Endothelial cell of umbilical vein (primary cell): ENCODE measurements around the gene SYTL5. TPM values are rescaled to one million over a fixed set of nuclear protein-coding genes. Genes with fewer than 3 reads are reported as not detected.

ENCODE experiments used
- BruUV-seq: library from RNA; stranded (reverse); fragments of 400-500 nt; replicated peaks from 2 replicates; lab custom pipeline; 2021; lab: Mats Ljungman, UMichigan
- CTCF ChIA-PET: fragments of 300-600, 350-600 bp; sonication (Branson Sonifier 250); formaldehyde crosslinking; loops from one replicate; lab custom pipeline; 2021; ENCODE audit warnings: antibody characterized with exemption, inconsistent platforms; lab: Charles Lee
- POLR2A ChIA-PET: fragments of 300-600, 350-600 bp; sonication (Branson Sonifier 250); formaldehyde crosslinking; loops from one replicate; lab custom pipeline; 2021; ENCODE audit warnings: antibody characterized with exemption, inconsistent platforms; lab: Charles Lee
- DNase-seq: peaks from one replicate; pipeline ENCODE4 v3.0.0-alpha.2; 2011; ENCODE audit warnings: low read depth, low spot score
- FAIRE-seq: peaks from 2 replicates; lab custom pipeline; 2011; peaks lifted over from hg19 to GRCh38; lab: Jason Lieb, UNC
- H2AFZ ChIP-seq: 2 replicates; pipeline ENCODE4 v1.6.0; 2012; ENCODE audit warnings: low read depth, low read length, control low read depth, inconsistent platforms
- H3K27ac ChIP-seq: 2 replicates; pipeline ENCODE4 v1.5.1; 2011; ENCODE audit warnings: low read depth, mild to moderate bottlenecking, control low read depth, low read length, moderate library complexity; ENCODE audit not compliant: insufficient read depth
- H3K27me3 ChIP-seq, 2 experiments: 2 replicates each; pipeline versions ENCODE4 v1.6.0 to v1.6.1; 2011; ENCODE audit warnings: low read length in 2 of 2, mixed read lengths in 1 of 2; ENCODE audit not compliant: control insufficient read depth in 2 of 2, insufficient read depth in 2 of 2
- H3K36me3 ChIP-seq, 2 experiments: 2 replicates in 1 of 2; 3 replicates in 1 of 2; pipeline ENCODE4 v1.5.1; 2011; ENCODE audit warnings: low read length in 2 of 2, mild to moderate bottlenecking in 1 of 2, moderate library complexity in 1 of 2; ENCODE audit not compliant: control insufficient read depth in 2 of 2, insufficient read depth in 2 of 2; ENCODE audit errors: extremely low read depth in 1 of 2
- H3K4me1 ChIP-seq: 3 replicates; pipeline ENCODE4 v1.5.1; 2011; ENCODE audit warnings: mild to moderate bottlenecking, low read length; ENCODE audit not compliant: control insufficient read depth, insufficient read depth; ENCODE audit errors: extremely low read depth
- H3K4me2 ChIP-seq: 2 replicates; pipeline ENCODE4 v1.6.1; 2011; ENCODE audit warnings: low read length, control low read depth, mixed read lengths; ENCODE audit not compliant: insufficient read depth
- H3K4me3 ChIP-seq, 3 experiments: fragments of 200-600 bp in 1 of 3; sonication (generic), shearing (Covaris generic) in 1 of 3; replicated peaks in 1 of 3; 2 replicates each; pipeline ENCODE4 v1.5.1; 2011 to 2016; ENCODE audit warnings: control low read depth in 3 of 3, low read length in 3 of 3, mild to moderate bottlenecking in 2 of 3, inconsistent platforms in 1 of 3, low read depth in 1 of 3, moderate library complexity in 1 of 3; ENCODE audit not compliant: insufficient read depth in 1 of 3
- H3K79me2 ChIP-seq: 2 replicates; pipeline ENCODE4 v1.6.0; 2012; ENCODE audit warnings: low read length, inconsistent platforms; ENCODE audit not compliant: control insufficient read depth, insufficient read depth
- H3K9ac ChIP-seq: replicated peaks from 2 replicates; pipeline ENCODE3; 2011; ENCODE audit warnings: low read length, control low read depth; ENCODE audit not compliant: insufficient read depth; ENCODE audit errors: extremely low read depth
- H3K9me1 ChIP-seq: replicated peaks from 3 replicates; pipeline ENCODE4 v1.6.0; 2011; ENCODE audit warnings: mild to moderate bottlenecking, low read length; ENCODE audit not compliant: control insufficient read depth, insufficient read depth; ENCODE audit errors: extremely low read depth
- H3K9me3 ChIP-seq: replicated peaks from 2 replicates; pipeline ENCODE4 v1.5.1; 2012; ENCODE audit warnings: low read length, inconsistent platforms; ENCODE audit not compliant: control insufficient read depth, insufficient read depth
- H4K20me1 ChIP-seq: replicated peaks from 2 replicates; pipeline ENCODE3; 2011; ENCODE audit warnings: mild to moderate bottlenecking, low read length; ENCODE audit not compliant: control insufficient read depth, insufficient read depth; ENCODE audit errors: extremely low read depth
- CTCF ChIP-seq, 2 donors: IDR thresholded peaks; 1 replicate in 1 of 2; 2 replicates in 1 of 2; pipeline ENCODE4 v1.5.1; 2011; ENCODE audit warnings: low read length in 2 of 2, mild to moderate bottlenecking in 2 of 2, moderate library complexity in 2 of 2, control low read depth in 1 of 2, inconsistent platforms in 1 of 2, low read depth in 1 of 2; ENCODE audit not compliant: insufficient read depth in 1 of 2; ENCODE audit errors: extremely low read depth in 1 of 2
- FOS ChIP-seq: IDR thresholded peaks from 2 replicates; pipeline ENCODE4 v1.6.1; 2011; ENCODE audit warnings: mild to moderate bottlenecking, low read length, moderate library complexity, borderline replicate concordance; ENCODE audit not compliant: insufficient read depth
- MAX ChIP-seq: IDR thresholded peaks from 2 replicates; pipeline ENCODE4 v1.6.1; 2011; ENCODE audit not compliant: insufficient read depth, insufficient read length
- MYC ChIP-seq: IDR thresholded peaks from one replicate; pipeline ENCODE4 v1.6.1; 2011; ENCODE audit warnings: mild to moderate bottlenecking, low read depth, low read length
- POLR2A ChIP-seq: IDR thresholded peaks from 2 replicates; pipeline ENCODE4 v1.6.1; 2012; ENCODE audit warnings: low read depth, mild to moderate bottlenecking, control low read depth, low read length
- dilution Hi-C: fragments of 300-500 bp; cut with MboI; formaldehyde crosslinking; loops from one replicate; pipeline ENCODE4 v1.15.0; 2019; ENCODE audit warnings: low sequenced_read_pairs; ENCODE audit not compliant: extremely low pct_ligation_motif_present
- intact Hi-C: fragments of 100-400 bp; cut with micrococcal nuclease; formaldehyde crosslinking; loops from one replicate; pipeline ENCODE4 v1.10.0; 2022
- polyA plus RNA-seq, 4 experiments: library from polyadenylated mRNA; depleted of rRNA in 3 of 4; stranded (reverse) in 3 of 4; unstranded in 1 of 4; fragments of >200 nt; gene quantifications; 2 replicates each; pipeline versions ENCODE4 v1.2.1 to v1.2.3, GENCODE V29; 2011 to 2012; ENCODE audit warnings: missing spikeins in 1 of 4
- total RNA-seq: library from RNA; stranded (reverse); gene quantifications from 2 replicates; pipeline ENCODE4 v1.2.3, GENCODE V29; 2021

SYTL5 gene
- total and polyA plus RNA-seq, 2 donors (not counting 3 experiments of a cell fraction or from before 2014, with no cell fraction given) = 0.01 TPM; not detected in 1

GRCh38 chrX:37958525-37959211 lies 47.7 kb upstream of the SYTL5 start:
- ChIA-PET CTCF (no interaction called here), POLR2A (no interaction called here)
- H3K27ac ChIP-seq = no peak overlapping the region
- intact Hi-C loops = no loop called here
- no peak overlapping the region for H3K4me3 ChIP-seq
- no peak overlapping the region for H3K4me2 ChIP-seq
- no peaks in the 10 kb centered on the region for H3K27me3 ChIP-seq
- no TSS peak for BruUV-seq
- H3K79me2 ChIP-seq = no peaks in the 10 kb centered on the region
- dilution Hi-C loops = no loop called here
- H3K4me1 ChIP-seq = no peaks in the 10 kb centered on the region
- no peak overlapping the region for H3K9ac ChIP-seq
- H4K20me1 ChIP-seq = no peaks in the 10 kb centered on the region
- no peaks in the 10 kb centered on the region for H3K9me3 ChIP-seq
- no peak for TF ChIP-seq MYC
- TF ChIP-seq POLR2A = no peak
- no peak for TF ChIP-seq MAX
- no peak for TF ChIP-seq CTCF (IDR thresholded peaks at IDR 0.05; ENCODE audit: extremely low read depth in 1 of 2, insufficient read depth in 1 of 2, low read depth in 1 of 2, low read length in 2 of 2)
- no peak for TF ChIP-seq FOS
- no peak for DNase-seq
- H3K36me3 ChIP-seq = no peaks in the 10 kb centered on the region
- no peak overlapping the region for H2AFZ ChIP-seq
- H3K9me1 ChIP-seq = no peaks in the 10 kb centered on the region
- FAIRE-seq = no peak
